C4-2B (cell line): ENCODE data around the gene NOTUM.

ENCODE experiments used
- H3K27ac ChIP-seq: fragments of 450-650 bp; 2 replicates; pipeline ENCODE4 v1.5.1; 2017
- CTCF ChIP-seq: fragments of 450-650 bp; conservative IDR thresholded peaks from 2 replicates; pipeline ENCODE4 v1.5.1; 2017; ENCODE audit warnings: mild to moderate bottlenecking
- ZFX ChIP-seq: fragments of 450-650 bp; IDR thresholded peaks from 2 replicates; pipeline ENCODE4 v1.6.1; 2017

Gene NOTUM

GRCh38 chr17:81917565-81918332 lies 43.2 kb downstream of the NOTUM start, which contains the start of gene SIRT7:
SIRT7 (minus strand) TSS chr17:81918176; CDS start chr17:81918131, 45 bp downstream.
- H3K27ac ChIP-seq = peak within 1 kb of the TSS; percentile 82
- TF ChIP-seq CTCF (no peak; the same call in 1 of the 2 replicates), ZFX (peak; percentile 61; the same call in 1 of the 2 replicates)

GRCh38 chr17:81916234-81917001 lies 44.6 kb downstream of the NOTUM start:
- peak overlapping the region; percentile 82 for H3K27ac ChIP-seq
- TF ChIP-seq ZFX (no peak), CTCF (no peak)

GRCh38 chr17:81915331-81915730 lies 45.7 kb downstream of the NOTUM start:
- TF ChIP-seq CTCF (no peak), ZFX (no peak)
- no peak overlapping the region; the same call in 1 of the 2 replicates for H3K27ac ChIP-seq

GRCh38 chr17:81914103-81914850 lies 46.7 kb downstream of the NOTUM start:
- no peak overlapping the region for H3K27ac ChIP-seq

GRCh38 chr17:81913394-81914102 lies 47.4 kb downstream of the NOTUM start:
- H3K27ac ChIP-seq = no peak overlapping the region
- TF ChIP-seq CTCF = no peak
- no peak for TF ChIP-seq ZFX

More at GRCh38 chr17:81914103-81914850, 46.7 kb downstream of the NOTUM start:
- TF ChIP-seq ZFX (no peak), CTCF (no peak)

- TF ChIP-seq ZFX = no peak
- peak overlapping the region; percentile 57 for H3K27ac ChIP-seq
These were observed 48.3 kb downstream of the NOTUM start for GRCh38 chr17:81912441-81913309.
